GM20431 (cell line): Measurements from ENCODE around the gene VMO1.
"Not testable (repeated sequence)": the region's sequence is repeated elsewhere in the genome, so short reads cannot be mapped to it uniquely, and the experiment has no call there.

Experiments used
- in situ Hi-C: fragments of 300-500 bp; cut with MseI, MboI; formaldehyde crosslinking; loops from one replicate; pipeline ENCODE4 v1.15.0; 2020; ENCODE audit warnings: low sequenced_read_pairs; ENCODE audit not compliant: unreplicated experiment

The VMO1 gene

GRCh38 chr17:4786106-4786511 lies at the start of gene VMO1:
Gene VMO1 (minus strand): TSS chr17:4786364. CDS start chr17:4786352, 12 bp downstream.
- in situ Hi-C loops = no loop called here

- in situ Hi-C loops = no loop called here
These were observed 48.5 kb upstream of the VMO1 start for GRCh38 chr17:4834681-4835020.

GRCh38 chr17:4833941-4834680 lies 47.9 kb upstream of the VMO1 start:
- in situ Hi-C loops = no loop called here

GRCh38 chr17:4833178-4833940 lies 47.2 kb upstream of the VMO1 start, which contains the start of gene MINK1:
Gene MINK1 (plus strand): TSS chr17:4833340. CDS start chr17:4833584, 244 bp downstream.
- in situ Hi-C loops = no loop called here

- in situ Hi-C loops = not testable (repeated sequence)
These were observed 46.6 kb upstream of the VMO1 start for GRCh38 chr17:4832829-4833177.

- in situ Hi-C loops = no loop called here
These were observed 41.2 kb upstream of the VMO1 start for GRCh38 chr17:4827399-4827798.

GRCh38 chr17:4823373-4824089 lies 37.4 kb upstream of the VMO1 start:
- in situ Hi-C loops = no loop called here

- in situ Hi-C loops = no loop called here
These were observed 36.7 kb upstream of the VMO1 start for GRCh38 chr17:4822835-4823234.

DNA sequence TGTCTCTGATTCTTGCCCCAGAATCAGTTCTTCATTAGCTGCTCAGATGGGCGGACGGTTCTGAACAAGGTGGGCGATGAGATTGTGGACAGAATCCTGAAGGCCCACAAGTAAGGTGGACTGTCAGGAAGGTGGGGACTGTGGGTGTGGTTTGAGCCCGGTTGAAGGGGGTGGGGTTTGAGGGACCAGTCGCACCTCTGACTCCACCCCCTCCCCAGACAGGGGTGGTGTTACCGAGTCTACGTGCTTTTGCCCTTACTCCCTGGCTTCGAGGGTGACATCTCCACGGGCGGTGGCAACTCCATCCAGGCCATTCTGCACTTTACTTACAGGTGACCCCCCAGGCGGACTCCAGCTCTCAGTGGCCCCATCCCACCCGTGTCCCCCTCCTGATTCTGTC lies 32.1 kb upstream of the VMO1 start:
- in situ Hi-C loops = no loop called here

- in situ Hi-C loops = no loop called here
These were observed 30.7 kb upstream of the VMO1 start for GRCh38 chr17:4816826-4817225.

GRCh38 chr17:4815043-4815675 lies 29.0 kb upstream of the VMO1 start:
- in situ Hi-C loops = no loop called here

DNA sequence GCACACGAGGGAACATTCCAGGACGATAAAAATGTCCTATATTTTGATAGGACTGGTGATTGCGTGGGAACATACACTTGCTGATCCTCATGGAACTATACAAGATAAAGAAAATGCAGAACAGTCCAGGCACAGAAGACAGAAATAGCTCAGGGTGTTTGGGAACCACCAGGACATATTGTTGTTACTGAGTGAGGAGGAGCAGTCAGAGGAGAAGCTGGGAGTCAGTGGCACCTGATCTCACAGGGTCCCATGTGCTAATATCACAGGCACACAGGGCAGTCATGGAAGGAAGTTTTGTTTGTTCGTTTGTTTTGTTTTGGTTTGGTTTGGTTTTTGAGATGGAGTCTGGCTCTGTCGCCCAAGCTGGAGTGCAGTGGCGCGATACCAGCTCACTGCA lies 26.5 kb upstream of the VMO1 start:
- in situ Hi-C loops = no loop called here

DNA sequence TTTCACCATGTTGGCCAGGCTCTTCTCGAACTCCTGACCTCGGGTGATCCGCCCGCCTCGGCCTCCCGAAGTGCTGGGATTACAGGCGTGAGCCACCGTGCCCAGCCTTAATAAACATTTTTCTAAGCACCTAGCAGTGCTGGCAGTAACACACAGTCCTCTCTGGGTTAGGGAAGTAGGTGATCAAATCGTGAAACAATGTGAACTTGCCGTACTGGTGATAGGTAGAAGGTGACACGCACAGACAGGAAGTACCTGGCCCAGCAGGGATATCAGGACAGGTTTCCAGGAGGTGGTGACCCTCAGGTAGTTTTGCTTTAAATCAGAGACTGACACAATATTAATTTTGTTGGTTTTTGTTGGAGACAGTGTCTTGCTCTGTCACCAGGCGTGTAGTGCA lies 25.3 kb upstream of the VMO1 start:
- in situ Hi-C loops = no loop called here

DNA sequence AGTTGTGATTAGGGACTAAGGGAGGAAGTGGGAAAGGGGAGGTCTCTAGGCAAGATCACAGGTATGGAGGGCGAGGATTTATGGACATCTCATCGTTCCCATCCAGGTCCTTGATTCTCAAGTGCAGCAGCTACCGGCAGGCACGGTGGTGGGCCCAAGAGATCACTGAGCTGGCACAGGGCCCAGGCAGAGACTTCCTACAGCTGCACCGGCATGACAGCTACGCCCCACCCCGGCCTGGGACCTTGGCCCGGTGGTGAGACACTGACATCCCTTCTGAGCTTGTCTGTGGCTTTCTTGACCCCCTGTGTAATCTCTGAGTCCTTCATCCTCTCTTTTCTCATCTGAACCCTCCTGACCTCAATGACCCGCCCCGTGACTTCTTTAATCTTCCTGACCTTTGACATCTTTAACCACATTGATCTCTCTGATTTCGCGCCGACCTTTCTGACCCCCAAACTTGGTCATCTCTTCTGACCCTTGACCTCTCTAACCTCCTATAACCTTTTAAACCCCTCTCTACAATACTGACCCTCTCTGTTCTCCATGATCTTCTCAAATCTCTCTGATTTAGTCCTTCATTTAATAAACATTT lies 24.6 kb upstream of the VMO1 start:
- in situ Hi-C loops = no loop called here

DNA sequence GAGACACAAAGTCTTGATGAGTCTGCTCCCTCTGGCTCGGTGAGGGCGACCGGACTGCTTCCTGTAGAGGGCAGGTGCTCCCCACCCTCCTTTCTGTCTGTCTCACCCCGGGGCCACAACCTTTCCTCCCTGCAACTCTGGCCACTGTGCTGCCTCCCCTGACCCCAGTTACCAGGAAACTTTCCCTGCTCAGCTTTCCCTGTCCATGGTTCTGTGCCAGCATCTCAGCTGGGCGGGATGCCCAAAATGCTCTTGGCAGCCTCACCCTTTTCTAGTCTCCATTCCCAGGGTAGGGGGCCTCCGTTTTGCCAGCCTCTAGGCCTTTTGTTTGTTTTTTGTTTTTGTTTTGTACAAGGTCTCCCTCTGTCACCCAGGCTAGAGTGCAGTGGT lies 22.2 kb upstream of the VMO1 start:
- in situ Hi-C loops = no loop called here

DNA sequence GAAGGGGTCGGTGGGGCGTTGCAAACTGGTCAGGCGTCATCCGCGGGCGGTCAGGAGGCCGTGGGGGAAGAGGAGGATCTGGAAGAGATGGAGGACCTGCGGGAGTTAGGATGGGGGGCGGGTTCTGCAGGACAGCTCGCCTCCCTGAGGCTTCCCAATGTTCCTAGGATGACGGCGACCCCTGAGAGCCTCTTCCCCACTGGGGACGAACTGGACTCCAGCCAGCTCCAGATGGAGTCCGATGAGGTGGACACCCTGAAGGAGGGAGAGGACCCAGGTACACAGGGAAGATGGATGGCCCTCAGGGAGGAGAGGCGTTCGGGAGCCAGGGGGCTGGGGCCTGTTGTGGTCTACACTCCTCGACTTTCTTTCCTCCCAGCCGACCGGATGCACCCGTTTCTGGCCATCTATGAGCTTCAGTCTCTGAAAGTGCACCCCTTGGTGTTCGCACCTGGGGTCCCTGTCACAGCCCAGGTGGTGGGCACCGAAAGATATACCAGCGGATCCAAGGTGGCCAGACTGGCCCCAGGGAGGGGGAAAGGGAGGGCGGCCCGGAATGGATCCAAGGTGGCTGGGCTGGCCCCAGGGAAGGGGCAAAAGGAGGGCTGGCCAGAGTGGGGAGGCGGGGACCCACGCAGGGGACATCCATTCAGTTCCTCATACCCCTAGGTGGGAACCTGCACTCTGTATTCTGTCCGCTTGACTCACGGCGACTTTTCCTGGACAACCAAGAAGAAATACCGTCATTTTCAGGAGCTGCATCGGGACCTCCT lies 21.6 kb upstream of the VMO1 start:
- in situ Hi-C loops = no loop called here

DNA sequence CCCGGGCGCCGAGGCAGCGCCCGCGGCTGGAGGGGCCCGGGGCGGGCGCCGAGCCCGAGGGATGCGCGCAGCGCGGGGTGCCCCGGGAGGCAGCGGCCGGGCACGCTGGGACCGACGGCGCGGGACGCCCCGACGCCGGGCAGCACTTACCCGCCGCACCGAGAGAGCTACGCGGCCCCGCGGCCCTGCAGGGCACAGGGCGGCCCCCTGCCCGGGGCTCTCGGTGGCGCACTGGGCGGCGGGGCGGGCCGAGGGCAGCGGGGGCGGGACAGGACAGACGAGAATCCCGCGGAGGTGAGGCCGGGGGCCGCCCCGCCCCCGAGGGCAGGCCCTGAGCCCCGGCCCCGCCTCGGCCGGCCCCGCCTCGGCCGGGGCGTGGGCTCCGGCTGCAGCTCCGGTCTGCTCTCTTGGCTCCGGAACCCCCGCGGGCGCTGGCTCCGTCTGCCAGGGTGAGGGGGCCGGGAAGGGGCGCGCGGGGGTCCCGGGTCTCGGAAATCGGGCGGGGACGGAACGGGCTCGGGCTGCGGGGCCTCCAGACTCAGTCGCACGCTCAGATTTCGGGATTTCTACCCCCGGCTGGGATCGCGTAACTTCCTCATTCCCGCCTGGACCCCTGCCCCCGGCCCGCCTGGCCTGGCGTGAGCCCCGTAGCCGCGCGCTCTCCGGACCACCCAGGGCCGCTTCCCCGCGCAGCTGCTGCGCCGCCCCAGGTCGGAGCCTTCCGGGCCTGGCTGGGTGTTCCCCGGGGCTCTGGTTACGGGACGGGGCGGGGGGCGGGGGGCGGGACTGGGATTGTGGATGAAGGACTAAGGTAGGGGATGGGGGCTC lies 20.8 kb upstream of the VMO1 start, which contains the start of gene PLD2:
Gene PLD2, plus strand, starts transcription at position 376 of the 828 bp plus-strand sequence. CDS start 621 bp downstream, outside the sequence.
- in situ Hi-C loops = no loop called here

DNA sequence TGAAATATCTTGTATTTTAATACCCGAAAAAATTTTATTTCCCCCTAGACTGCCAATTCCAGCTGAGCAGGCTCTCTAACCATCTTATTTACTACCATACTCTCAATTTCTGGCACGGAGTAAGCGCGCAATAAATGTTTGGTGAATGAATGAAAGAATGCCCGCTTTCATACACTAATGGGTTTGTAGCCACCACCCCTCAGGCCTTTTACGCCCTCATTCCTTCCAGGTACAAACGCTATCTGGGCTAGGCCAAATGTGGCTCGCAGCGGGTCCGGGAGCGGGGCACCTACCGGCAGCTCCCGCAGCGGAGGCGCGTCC lies 20.3 kb upstream of the VMO1 start:
- in situ Hi-C loops = no loop called here

DNA sequence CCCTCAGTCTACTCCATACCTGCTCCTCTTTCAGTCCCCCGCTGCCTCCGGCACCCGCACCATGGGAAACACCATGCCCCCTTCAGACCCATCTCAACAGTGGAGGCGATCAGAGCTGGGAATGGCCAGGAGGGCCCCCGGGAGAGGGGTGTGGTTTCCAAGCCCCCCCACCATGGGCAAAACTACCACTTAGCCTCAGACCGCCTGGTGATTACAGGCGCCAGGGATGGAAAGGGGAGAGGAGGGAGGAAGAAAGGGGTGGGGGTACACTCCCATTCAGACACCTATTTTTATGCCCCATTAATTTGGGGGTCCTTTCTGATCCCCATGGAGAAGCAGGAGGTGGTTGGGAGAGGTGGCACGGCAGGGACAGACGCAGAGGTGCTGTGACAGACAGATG lies 16.1 kb upstream of the VMO1 start, which contains the start of gene C17orf114:
Gene C17orf114, minus strand, starts transcription at position 101 of the 400 bp plus-strand sequence.
- in situ Hi-C loops = no loop called here
